Stimulated activated CD4-positive, alpha-beta T cell treated with anti-CD3 and anti-CD28 coated beads, Interleukin-1b, Interleukin-23, amount 100 ng/mL, for 48 hours (primary cell): Measurements from ENCODE around the gene COPS4.
"Not testable (repeated sequence)": the region's sequence is repeated elsewhere in the genome, so short reads cannot be mapped to it uniquely, and the experiment has no call there.

Source experiments
- DNase-seq: peaks from one replicate; pipeline ENCODE4 v3.0.0-alpha.2; 2020

Gene COPS4

DNA sequence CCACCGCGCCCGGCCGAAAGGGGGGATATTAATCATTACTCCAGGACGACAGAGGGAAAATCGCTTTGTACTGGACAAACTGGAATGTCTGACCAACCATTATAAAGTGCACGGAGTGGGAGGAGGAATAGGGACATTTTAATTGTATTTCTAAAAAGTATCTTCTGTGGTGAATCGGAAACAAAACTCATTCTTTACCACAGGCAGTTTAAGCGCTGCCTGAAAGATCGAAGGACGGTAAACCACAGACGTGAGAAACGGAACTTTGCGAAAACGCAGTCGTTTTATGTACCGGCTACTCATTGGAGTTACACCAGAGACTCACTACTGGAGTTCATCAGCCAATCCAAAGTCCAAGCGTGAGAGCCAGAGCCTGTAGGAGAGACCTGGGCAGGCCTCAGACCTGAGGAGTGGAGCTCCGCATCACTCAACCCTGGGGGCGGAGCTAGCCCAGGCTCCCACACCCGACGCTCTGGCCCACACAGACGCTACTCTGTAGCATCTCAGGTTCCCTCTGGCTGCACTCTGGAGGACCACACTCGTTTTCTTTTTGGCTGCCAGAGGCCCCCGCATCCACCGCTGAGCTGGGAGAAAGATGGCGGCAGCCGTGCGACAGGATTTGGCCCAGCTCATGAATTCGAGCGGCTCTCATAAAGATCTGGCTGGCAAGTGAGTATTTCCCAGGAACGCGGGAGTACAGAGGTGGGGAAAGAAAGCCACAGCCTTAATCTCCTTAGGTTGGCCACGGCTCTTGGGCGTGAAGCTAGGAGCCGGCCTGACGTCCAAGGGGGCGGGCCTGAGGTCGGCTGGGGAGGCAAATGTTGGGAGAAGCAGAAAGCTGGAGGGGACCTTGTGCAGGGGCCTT is at the start of gene COPS4:
Gene COPS4, plus strand, starts transcription at position 554 of the 865 bp plus-strand sequence. Its CDS starts 42 bp downstream, at position 596.
- DNase-seq: peak; percentile 98

DNA sequence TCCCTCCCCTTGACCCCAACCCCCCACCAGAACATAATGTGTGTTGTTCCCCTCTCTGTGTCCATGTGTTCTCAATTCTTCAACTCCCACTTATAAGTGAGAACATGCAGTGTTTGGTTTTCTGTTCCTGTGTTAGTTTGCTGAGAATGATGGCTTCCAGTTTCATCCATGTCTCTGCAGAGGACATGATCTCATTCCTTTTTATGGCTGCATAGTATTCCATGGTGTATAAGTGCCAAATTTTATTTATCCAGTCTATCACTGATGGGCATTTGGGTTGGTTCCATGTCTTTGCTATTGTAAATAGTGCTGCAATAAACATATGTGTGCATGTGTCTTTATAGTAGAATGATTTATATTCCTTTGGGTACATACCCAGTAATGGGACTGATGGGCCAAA is 47.5 kb upstream of the COPS4 start:
- not testable (repeated sequence) for DNase-seq

DNA sequence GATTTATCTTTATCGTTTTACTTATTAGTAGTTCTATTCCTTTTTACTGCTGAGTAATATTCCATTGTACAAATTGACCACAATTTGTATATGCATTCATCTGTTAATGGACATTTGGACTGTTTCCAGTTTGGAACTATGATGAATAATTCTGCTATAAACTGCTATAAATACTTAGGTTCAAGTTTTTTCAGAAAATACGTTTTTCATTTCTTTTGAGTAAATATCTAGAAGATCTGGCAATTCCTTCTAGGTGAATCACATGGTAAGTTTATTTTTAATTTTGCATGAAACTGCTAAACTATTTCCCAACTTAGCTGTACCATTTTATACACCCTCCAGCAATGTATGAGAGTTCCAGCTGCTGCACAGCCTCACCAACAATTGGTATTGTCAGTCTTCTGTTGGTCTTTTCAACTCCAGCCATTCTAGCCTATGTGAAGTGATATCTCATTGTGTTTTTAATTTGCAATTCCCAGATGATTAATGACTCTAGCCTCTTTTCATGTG is 46.6 kb upstream of the COPS4 start:
- no peak for DNase-seq

DNA sequence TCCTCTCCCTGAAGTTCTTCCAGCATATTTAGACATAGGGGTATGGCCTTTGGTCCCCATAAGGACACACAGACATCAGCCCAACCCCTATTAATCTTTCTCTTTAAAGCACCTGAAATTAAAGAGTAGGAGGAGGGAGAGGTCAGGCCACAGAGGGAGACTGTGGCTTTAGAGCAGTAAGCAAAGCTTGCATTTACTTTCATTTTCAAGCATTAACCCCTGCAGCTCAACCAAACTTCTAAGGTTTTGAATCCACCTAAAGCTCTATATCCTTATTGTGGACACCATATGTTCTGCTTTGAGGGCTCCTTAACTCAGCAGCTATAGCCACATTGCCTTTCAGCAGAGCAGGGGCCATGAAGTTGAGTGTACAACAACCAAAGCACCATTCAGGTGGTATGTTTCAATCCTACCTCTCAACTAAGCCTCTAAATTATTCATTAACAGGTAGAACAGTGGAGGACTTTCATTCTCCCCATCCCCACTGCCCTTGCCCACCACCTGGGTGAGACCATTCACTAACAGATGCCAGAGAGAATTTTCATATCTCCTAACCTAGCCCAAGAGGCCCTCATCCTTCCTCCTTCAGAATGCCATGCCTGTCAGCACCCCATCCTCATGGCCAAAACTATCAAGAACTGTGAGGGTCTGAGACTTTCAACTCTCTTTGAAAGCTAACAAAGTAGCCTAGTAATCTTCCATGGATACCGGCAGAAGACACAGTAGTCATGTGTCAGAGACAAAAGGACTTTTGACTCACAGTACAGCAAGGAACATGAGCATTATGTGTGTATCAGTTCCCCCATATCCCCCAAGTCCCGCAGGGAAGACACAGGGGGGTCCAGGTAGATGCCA is 45.2 kb upstream of the COPS4 start:
- no peak for DNase-seq

DNA sequence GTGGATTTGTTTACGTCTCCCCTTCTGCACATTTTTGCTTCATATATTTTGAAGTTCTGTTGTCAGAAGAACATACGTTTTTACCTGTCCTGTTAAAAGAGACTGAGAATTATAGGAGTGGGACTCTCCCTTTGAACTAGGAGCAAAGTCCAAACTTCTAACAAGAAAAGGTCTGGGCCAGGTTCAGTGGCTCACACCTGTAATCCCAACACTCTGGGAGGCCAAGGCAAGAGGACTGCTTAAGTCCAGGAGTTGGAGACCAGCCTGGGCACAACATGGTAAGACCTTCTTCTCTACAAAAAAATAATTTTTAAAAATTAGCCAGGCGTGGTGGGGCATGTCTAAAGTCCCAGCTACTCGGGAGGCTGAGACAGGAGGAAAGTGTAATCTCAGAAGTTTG is 40.1 kb upstream of the COPS4 start:
- no peak for DNase-seq

DNA sequence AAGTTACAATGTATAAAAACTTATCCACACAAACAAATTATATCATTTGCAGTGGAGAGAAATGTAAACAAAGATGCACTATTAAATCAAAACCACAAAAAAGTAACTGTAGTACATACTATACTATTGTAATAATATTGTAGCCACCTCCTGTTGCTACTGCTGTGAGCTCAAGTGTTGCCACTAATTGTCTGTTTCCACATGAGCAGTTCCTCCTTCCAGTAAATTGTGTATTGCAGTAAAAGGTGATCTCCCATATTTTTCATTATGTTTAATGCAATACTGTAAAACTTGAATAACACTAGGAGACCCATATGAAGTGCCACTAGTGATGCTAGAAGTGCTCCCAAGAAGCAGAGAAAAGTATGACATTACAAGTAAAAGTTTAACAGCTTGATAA is 36.1 kb upstream of the COPS4 start:
- no peak for DNase-seq

DNA sequence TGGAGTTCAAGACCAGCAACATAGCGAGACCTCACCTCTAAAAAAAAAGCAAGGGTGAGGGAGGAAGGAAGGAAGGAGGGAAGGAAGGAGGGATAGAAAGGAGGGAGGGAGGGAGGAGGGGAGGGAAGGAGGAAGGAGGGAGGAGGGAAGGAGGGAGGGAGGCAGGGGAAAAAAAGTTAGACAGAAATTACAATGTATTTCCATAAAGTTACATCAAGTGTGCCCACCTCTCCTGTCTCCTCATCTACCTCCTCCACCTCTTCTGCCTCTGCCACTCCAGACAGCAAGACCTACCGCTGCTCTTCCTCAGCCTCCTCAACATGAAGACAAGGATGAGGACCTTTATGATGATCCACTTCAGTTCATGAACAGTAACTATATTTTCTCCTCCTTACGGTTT is 32.7 kb upstream of the COPS4 start:
- DNase-seq: no peak

GRCh38 chr4:83003044-83003791 is 31.8 kb upstream of the COPS4 start:
- not testable (repeated sequence) for DNase-seq

DNA sequence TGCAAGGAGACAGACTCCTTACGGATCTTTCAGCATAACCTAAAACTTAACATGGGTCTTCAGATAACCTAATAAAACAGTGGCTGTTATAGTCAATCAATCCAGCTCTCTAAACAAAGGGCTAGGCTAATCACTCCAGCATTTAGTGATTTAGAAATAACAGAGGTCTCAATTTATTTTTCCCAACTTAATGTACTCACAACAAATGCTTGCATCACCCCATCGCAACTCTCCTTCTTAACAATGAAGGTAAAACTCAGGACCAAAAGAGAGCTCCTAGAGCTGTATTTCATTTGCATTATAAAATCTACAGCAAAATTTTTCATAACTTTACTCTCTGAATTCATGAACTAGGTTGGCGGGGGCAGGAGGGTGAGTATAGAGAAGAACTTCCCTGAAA is 25.5 kb upstream of the COPS4 start:
- no peak for DNase-seq

DNA sequence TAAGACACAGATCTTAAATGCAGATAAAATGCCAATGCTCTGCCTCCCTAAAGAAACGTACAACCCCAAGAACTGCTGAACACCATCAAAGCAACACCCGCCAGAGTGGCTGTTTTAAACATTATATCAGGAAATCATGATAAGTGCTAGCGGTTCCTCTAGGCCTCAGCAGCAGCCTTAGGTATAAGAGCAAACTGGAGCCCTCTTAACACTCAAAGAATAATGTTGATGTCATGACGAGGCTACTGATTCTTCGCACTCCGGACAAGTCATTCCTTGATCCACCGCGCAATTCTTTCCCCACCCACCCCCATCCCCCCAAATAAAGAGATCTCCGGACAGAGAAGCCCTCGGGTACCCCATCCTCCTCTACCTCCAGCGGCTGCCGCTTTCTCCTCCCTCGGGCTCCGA is 24.9 kb upstream of the COPS4 start:
- no peak for DNase-seq

DNA sequence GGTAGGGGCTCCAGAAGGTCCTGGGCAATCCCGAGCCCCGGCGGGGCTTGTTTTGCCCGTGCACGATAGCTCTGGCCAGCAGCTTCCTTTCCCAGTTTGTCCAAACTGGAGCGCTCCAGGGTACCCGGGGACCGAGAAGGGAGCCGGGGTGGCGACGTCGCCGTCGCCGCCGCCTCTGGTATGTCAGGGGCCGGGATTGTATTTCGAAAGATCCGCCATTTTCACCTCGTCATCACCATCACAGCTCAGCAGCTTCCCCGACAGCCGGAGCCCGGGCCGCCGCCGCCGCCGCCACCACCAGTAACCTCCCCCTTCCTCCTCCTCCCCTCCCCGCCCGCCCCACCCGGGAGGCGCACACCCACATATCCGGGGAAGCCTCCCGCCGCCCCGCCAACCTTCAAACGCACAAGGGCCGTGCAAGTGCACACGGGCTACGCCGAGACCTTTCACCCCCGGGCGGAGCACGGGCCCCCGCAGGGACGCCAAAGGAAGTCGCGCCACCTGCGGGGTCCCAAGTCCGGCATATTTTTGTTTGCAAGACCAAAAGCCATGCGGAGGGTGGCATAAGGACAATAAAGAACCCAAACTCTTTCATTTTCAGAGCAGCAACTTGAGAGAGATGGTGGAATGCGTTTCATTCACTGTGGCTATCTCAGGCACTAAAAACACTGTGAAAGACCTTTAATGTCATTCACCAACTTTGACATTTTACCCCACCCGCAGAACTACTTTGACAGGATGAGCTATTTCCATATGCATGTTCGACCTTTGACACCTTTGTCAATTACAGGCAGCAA is 24.3 kb upstream of the COPS4 start, which contains the start of gene LIN54:
Gene LIN54, minus strand, starts transcription at position 302 of the 797 bp plus-strand sequence. CDS start 25,979 bp downstream, outside the sequence.
- peak; percentile 87 for DNase-seq

DNA sequence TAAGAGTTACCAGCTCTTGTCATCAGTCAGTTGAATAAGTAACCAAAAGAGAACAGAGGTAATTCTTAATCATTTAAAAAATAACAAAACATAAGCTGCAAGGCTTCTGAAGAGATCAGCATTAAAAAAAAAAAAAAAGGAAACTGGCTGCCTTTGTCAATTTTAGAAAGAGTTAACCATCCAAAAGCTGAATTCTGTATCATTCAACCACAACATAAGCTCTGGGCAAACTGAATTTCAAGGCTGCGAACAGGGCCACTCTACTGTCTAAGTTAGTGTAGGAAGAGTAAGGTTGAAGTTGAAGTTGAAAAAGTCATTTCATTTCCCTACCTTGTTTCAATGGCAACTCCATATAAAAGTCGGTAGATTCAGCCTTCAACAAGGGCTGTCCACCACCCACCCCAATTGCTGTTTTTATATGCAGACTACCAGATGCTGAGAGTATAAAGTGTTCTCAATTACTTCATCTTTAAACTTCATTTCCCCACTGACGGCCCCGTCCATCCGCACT is 23.2 kb upstream of the COPS4 start:
- no peak for DNase-seq

GRCh38 chr4:83012200-83012686 is 22.7 kb upstream of the COPS4 start:
- DNase-seq: peak; percentile 46

- DNase-seq: peak; percentile 97
Measured at GRCh38 chr4:83012687-83013419, 22.1 kb upstream of the COPS4 start.

GRCh38 chr4:83013420-83013867 is 21.5 kb upstream of the COPS4 start:
- no peak for DNase-seq

DNA sequence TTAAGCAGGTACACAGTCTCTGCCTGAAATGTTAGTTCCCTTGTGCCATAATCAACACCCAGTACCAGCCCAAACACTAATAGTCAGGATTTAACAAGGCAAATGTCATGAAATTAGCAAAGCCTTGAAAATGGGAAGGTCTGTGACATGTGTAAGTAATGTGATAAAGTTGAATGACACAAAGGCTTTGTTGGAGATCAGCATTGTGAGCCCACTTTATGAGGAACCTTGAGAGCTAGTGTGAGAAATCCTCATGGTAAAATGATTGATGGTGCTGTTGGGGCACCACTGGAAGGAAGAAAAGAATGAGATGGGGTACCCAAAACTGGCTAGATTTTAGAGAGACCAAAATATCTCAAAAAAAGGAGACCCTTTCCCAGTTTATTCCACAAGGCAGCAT is 21.1 kb upstream of the COPS4 start:
- no peak for DNase-seq

DNA sequence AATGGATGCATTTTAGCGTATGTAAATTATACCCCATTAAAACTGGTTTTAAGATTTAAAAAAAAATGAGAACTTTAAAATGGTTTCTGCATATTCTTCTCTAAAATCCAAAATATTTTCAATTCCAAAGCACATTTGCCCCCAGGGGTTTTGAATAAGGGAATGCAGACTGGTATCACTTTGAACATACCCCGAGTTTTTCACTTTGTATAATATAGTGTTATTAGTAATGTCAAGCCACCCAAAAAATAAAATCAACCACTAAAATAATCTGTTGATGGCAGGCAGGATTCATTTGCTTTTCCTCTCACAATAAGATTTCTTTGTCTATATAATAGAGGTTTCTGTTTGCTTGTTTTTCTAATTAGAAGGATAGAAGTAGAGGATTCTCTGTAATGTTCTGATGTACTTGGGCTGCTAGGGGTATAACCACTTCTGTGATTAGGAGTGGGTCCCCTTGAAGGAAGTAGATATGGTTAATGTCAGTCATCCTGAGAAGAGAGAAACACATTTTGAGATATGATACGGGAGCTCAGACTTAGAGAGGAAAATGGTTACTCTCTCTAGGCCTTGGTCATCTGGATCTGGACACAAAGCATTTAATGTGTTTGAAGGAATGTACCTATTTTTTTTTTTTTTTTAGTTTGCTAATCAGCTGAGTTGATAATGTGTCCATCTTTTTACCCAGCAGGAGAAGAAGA is 15.0 kb upstream of the COPS4 start:
- no peak for DNase-seq

DNA sequence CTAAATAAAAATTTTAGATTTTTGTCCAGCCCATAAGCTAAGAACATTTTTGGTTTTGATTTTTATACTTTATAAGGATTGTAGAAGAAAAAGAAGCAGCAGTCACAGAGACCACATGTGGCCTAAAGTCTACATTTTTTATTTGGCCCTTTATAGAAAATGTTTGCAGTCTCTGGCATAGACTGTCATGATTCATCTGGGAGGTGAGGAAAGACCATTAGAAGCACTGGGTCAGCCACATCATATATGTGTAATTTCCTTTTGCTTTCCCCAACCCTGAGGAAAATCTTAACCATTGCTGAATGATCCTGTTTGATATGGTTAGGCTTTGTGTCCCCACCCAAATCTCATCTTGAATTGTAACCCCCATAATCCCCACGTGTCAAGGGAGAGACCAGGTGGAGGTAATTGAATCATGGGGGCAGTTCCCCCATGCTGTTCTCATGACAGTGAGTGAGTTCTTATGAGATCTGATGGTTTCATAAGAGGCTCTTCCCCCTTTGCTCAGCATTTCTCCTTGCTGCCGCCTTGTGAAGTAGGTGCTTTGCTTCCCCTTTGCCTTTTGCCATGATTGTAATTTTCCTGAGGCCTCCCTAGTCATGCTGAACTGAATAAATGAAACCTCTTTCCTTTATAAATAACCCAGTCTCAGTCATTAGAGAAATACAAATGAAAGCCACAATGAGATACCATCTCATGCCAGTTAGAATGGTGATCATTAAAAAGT is 12.1 kb upstream of the COPS4 start:
- no peak for DNase-seq

DNA sequence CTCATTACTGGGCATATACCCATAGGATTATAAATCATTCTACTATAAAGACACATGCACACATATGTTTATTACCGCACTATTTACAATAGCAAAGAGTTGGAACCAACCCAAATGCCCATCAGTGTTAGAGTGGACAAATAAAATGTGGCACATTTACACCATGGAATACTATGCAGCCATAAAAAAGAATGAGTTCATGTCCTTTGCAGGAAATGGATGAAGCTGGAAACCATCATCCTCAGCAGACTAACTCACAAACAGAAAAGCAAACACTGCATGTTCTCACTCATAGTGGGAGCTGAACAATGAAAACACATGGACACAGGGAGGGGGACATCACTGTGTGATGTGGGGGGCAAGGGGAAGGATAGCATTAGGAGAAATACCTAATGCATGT is 11.4 kb upstream of the COPS4 start:
- DNase-seq: not testable (repeated sequence)
